ENCODE results near the gene ADAMTS15.

DNA sequence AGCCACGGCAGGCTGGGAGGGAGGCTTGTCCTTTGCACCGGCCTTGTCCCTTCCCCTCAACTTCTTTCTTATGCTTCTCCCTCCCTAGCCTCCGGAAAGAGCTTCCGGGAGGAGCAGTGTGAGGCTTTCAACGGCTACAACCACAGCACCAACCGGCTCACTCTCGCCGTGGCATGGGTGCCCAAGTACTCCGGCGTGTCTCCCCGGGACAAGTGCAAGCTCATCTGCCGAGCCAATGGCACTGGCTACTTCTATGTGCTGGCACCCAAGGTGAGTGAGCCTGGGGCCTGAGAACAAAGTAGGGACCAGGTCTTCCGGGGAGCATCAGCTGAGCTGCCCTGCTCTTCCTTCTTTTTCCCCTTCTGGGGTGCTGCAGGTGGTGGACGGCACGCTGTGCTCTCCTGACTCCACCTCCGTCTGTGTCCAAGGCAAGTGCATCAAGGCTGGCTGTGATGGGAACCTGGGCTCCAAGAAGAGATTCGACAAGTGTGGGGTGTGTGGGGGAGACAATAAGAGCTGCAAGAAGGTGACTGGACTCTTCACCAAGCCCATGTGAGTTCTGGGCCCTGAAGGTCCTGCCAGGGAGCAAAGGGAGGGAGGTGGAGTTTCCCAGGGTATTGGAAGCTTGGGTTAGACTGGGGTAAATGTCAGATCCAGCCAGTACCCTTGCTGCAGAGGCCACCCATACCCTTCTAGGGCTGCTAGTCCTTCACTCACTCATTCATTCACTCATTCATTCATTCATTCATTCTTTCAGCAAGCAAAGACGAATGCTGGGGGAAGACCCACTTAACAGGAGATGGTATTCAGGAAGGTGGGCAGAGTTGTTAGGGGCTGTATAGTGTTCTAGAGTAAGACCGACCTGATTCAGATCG is 22.6 kb downstream of the ADAMTS15 start:
- TF ChIP-seq, protein P1, sequence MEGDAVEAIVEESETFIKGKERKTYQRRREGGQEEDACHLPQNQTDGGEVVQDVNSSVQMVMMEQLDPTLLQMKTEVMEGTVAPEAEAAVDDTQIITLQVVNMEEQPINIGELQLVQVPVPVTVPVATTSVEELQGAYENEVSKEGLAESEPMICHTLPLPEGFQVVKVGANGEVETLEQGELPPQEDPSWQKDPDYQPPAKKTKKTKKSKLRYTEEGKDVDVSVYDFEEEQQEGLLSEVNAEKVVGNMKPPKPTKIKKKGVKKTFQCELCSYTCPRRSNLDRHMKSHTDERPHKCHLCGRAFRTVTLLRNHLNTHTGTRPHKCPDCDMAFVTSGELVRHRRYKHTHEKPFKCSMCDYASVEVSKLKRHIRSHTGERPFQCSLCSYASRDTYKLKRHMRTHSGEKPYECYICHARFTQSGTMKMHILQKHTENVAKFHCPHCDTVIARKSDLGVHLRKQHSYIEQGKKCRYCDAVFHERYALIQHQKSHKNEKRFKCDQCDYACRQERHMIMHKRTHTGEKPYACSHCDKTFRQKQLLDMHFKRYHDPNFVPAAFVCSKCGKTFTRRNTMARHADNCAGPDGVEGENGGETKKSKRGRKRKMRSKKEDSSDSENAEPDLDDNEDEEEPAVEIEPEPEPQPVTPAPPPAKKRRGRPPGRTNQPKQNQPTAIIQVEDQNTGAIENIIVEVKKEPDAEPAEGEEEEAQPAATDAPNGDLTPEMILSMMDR (IDR thresholded peaks at IDR 0.05): no peak
- no peak for TF ChIP-seq POLR2A (IDR thresholded peaks at IDR 0.05)

Measured in heart left ventricle (tissue), 13 donors.